ENCODE measurements around the gene CAV3.

The CAV3 gene

GRCh38 chr3:8776406-8776805 is 42.8 kb downstream of the CAV3 start:
- Histone ChIP-seq H3K27me3 (no peaks in the 10 kb centered on the region), H3K4me3 (ENCODE audit: low read depth, low read length) (no peak overlapping the region), H3K9me3 (no peaks in the 10 kb centered on the region), H3K4me1 (no peaks in the 10 kb centered on the region), H3K36me3 (no peaks in the 10 kb centered on the region)
- no peak for DNase-seq
- TF ChIP-seq, protein P1, sequence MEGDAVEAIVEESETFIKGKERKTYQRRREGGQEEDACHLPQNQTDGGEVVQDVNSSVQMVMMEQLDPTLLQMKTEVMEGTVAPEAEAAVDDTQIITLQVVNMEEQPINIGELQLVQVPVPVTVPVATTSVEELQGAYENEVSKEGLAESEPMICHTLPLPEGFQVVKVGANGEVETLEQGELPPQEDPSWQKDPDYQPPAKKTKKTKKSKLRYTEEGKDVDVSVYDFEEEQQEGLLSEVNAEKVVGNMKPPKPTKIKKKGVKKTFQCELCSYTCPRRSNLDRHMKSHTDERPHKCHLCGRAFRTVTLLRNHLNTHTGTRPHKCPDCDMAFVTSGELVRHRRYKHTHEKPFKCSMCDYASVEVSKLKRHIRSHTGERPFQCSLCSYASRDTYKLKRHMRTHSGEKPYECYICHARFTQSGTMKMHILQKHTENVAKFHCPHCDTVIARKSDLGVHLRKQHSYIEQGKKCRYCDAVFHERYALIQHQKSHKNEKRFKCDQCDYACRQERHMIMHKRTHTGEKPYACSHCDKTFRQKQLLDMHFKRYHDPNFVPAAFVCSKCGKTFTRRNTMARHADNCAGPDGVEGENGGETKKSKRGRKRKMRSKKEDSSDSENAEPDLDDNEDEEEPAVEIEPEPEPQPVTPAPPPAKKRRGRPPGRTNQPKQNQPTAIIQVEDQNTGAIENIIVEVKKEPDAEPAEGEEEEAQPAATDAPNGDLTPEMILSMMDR (IDR thresholded peaks at IDR 0.05; ENCODE audit: low read depth, low read length) = no peak

GRCh38 chr3:8777201-8777977 is 43.8 kb downstream of the CAV3 start:
- H3K4me3 ChIP-seq (ENCODE audit: low read depth, low read length) = no peak overlapping the region
- no peak for DNase-seq
- TF ChIP-seq, protein P1 (IDR thresholded peaks at IDR 0.05; ENCODE audit: low read depth, low read length) = no peak

GRCh38 chr3:8777978-8778267 is 44.3 kb downstream of the CAV3 start:
- no peak for DNase-seq
- no peaks in the 10 kb centered on the region for H3K27me3 ChIP-seq
- H3K4me3 ChIP-seq (ENCODE audit: low read depth, low read length) = no peak overlapping the region
- no peaks in the 10 kb centered on the region for H3K9me3 ChIP-seq
- TF ChIP-seq, protein P1 (IDR thresholded peaks at IDR 0.05; ENCODE audit: low read depth, low read length) = no peak
- no peaks in the 10 kb centered on the region for H3K4me1 ChIP-seq
- no peaks in the 10 kb centered on the region for H3K36me3 ChIP-seq

More at GRCh38 chr3:8777201-8777977, 43.8 kb downstream of the CAV3 start:
- no peaks in the 10 kb centered on the region for H3K36me3 ChIP-seq
- H3K4me1 ChIP-seq = no peaks in the 10 kb centered on the region
- no peaks in the 10 kb centered on the region for H3K27me3 ChIP-seq
- H3K9me3 ChIP-seq = no peaks in the 10 kb centered on the region

DNA sequence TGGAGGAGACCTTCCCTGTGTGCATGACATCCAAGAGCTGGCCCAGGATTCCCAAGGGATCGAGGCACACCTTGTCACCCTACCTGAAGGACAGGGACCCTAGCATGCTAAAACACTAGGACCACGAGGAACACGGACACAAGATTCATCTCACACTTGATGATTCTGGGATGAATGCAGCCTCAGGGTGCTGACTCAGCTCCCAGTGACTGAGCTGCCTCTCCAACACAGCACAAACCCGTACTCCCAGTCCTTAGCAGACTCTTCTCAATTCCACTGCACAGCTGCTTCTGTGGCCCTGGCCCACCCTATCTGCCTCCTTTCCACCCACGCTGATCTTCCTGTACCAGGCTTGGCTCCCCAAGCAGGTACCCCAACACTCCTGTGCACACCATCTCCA is 44.9 kb downstream of the CAV3 start:
- TF ChIP-seq, protein P1 (IDR thresholded peaks at IDR 0.05; ENCODE audit: low read depth, low read length) = no peak
- no peak overlapping the region for H3K4me3 ChIP-seq (ENCODE audit: low read depth, low read length)
- H3K9me3 ChIP-seq = no peaks in the 10 kb centered on the region
- H3K27me3 ChIP-seq = no peaks in the 10 kb centered on the region
- no peaks in the 10 kb centered on the region for H3K36me3 ChIP-seq
- no peak for DNase-seq
- H3K4me1 ChIP-seq = no peaks in the 10 kb centered on the region

DNA sequence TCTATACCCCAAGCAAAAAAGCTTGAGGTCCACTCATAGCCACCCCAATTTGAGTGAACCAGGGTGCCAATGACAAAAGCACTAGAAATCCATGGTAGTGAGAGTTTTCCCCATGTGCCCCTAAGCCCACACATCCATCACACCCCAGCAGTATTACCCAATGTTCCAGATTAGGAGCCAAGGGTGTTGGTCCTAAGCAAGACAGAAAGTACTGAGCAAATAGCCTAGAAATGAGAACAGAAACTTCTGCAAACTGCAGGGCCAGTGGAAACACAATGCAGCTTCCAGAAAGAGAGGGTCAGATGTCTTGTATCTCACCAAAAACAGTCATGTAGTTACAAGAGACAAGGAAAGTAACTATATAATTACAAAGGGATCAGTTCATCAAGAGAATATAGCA is 46.7 kb downstream of the CAV3 start:
- Histone ChIP-seq H3K27me3 (no peaks in the 10 kb centered on the region), H3K9me3 (no peaks in the 10 kb centered on the region), H3K4me1 (no peaks in the 10 kb centered on the region), H3K36me3 (no peaks in the 10 kb centered on the region), H3K4me3 (ENCODE audit: low read depth, low read length) (no peak overlapping the region)
- no peak for DNase-seq
- TF ChIP-seq, protein P1 (IDR thresholded peaks at IDR 0.05; ENCODE audit: low read depth, low read length) = no peak

DNA sequence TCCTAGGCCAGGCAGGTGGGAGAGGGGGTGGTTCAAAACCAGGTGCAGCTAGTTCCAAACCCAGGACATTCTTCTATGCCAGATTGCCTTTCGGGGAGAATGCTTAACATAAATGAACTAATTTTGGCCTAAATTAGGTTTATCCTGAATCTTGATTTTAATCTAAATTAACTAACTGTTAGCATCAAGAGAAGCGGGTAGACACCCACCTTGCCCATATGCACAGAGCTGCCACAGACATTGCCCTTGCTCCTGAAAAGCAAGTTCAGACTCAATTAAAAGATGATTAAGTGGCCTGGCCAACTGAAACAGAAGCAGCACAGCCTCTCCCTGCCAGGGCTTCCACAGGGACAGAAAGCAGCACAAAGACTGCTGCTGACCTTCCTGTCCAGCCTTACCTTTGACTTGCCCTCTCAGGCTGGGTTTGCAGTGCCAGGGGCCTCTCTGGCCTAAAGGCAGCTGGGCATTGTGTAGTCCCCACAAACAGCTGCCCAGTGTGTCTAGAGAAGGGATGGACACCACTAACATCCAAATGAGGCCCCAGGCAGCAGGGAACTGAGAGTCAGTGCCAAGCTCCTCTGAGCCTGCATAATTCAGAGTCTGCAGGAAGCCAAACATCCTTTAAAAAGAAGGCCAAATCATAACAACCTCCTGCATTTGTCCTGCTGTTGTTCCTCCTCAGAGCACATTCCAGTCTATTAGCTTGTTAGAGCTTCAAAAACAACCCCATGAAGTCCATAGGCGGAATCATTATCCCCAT is 51.3 kb downstream of the CAV3 start:
- peak; percentile 26 for DNase-seq
- no peaks in the 10 kb centered on the region for H3K36me3 ChIP-seq
- TF ChIP-seq, protein P1 (IDR thresholded peaks at IDR 0.05; ENCODE audit: low read depth, low read length) = no peak
- no peaks in the 10 kb centered on the region for H3K27me3 ChIP-seq
- no peaks in the 10 kb centered on the region for H3K9me3 ChIP-seq
- no peaks in the 10 kb centered on the region for H3K4me1 ChIP-seq
- no peak overlapping the region for H3K4me3 ChIP-seq (ENCODE audit: low read depth, low read length)

Measured in BE2C (cell line).